Left lung (tissue), 10 donors: Measurements from ENCODE around the gene ADH6. TPM values are rescaled to one million over a fixed set of nuclear protein-coding genes. Genes with fewer than 3 reads are reported as not detected.
"Not testable (repeated sequence)": the region's sequence is repeated elsewhere in the genome, so short reads cannot be mapped to it uniquely, and the experiment has no call there.

Experiments
- ATAC-seq: fragments of 200-7000 bp; cut with Tn5 transposase; one replicate; pipeline ENCODE4 v1.9.1; 2020; ENCODE audit warnings: moderate library complexity
- DNase-seq, 4 donors: peaks; one replicate each; pipeline ENCODE4 v3.0.0-alpha.2; 2013 to 2020
- H3K27ac ChIP-seq, 2 donors: fragments of 200-600 bp; sonication (generic) in 1 of 2; one replicate each; pipeline versions ENCODE4 v1.5.0 to v1.8.0; 2020 to 2021
- H3K27me3 ChIP-seq, 2 donors: fragments of 200-600 bp; sonication (generic) in 1 of 2; one replicate each; pipeline versions ENCODE4 v1.5.0 to v1.8.0; 2020 to 2021
- H3K36me3 ChIP-seq, 2 donors: fragments of 200-600 bp; sonication (generic) in 1 of 2; one replicate each; pipeline versions ENCODE4 v1.5.0 to v1.8.0; 2020 to 2021
- H3K4me1 ChIP-seq, 2 donors: fragments of 200-600 bp; one replicate each; pipeline ENCODE4 v1.8.0; 2021
- H3K4me3 ChIP-seq, 2 donors: fragments of 200-600 bp; sonication (generic) in 1 of 2; one replicate each; pipeline versions ENCODE4 v1.5.0 to v1.8.0; 2020 to 2021; ENCODE audit warnings: mild to moderate bottlenecking in 1 of 2
- H3K9me3 ChIP-seq, 2 donors: fragments of 200-600 bp; sonication (generic) in 1 of 2; one replicate each; pipeline versions ENCODE4 v1.5.0 to v1.8.0; 2020 to 2021
- CTCF ChIP-seq, 2 donors: fragments of 200-600 bp; sonication (generic) in 1 of 2; IDR thresholded peaks; one replicate each; pipeline versions ENCODE4 v1.5.0 to v1.8.0; 2021; ENCODE audit warnings: antibody characterized with exemption in 2 of 2
- intact Hi-C, 2 donors: fragments of 100-400 bp; cut with DNase I; formaldehyde crosslinking; loops; one replicate each; pipeline versions ENCODE4 v1.11.2 to v1.14.2; 2022
- polyA plus RNA-seq, 6 donors: library from polyadenylated mRNA; unstranded; fragments of 120-200 nt; gene quantifications; one replicate each; pipeline ENCODE4 v1.2.1, GENCODE V29; 2013; ENCODE audit not compliant: insufficient read length in 6 of 6
- total RNA-seq, 2 donors: library from RNA; stranded (reverse); fragmentation: NEBNext Ultra II Directional; extraction: Animal tissue kit (Norgen Biotek cat#: 25700); gene quantifications; one replicate each; pipeline ENCODE4 v1.2.1, GENCODE V29; 2021
- donor health status: DM: no; HTN: yes; CAD: no.
- donor health status: DM: no; HTN: no; CAD: no.

ADH6 gene
- total and polyA plus RNA-seq, 8 donors: 11.8 to 23.6 (median 16.0) TPM; not detected in 2

GRCh38 chr4:99190336-99190735, 28.7 kb downstream of the ADH6 start:
- intact Hi-C loops: no loop called here
- H3K4me1 ChIP-seq: no peaks in the 10 kb centered on the region
- peaks cover 0 to 22% of the 10 kb centered on the region in 2 donors for H3K9me3 ChIP-seq
- TF ChIP-seq CTCF (IDR thresholded peaks at IDR 0.05): no peak
- DNase-seq: no peak
- H3K4me3 ChIP-seq: no peak overlapping the region
- peak overlapping the region in 1 of 2 donors; percentile 8 for H3K27ac ChIP-seq
- H3K27me3 ChIP-seq: no peaks in the 10 kb centered on the region
- ATAC-seq: peak; percentile 76
- H3K36me3 ChIP-seq: no peaks in the 10 kb centered on the region

GRCh38 chr4:99189900-99190299, 29.1 kb downstream of the ADH6 start:
- peak overlapping the region in 1 of 2 donors; percentile 8 for H3K27ac ChIP-seq
- H3K9me3 ChIP-seq: peaks cover 0 to 25% of the 10 kb centered on the region in 2 donors
- ATAC-seq: not testable (repeated sequence)

GRCh38 chr4:99186029-99186428, 33.0 kb downstream of the ADH6 start:
- H3K4me3 ChIP-seq: no peak overlapping the region
- no peaks in the 10 kb centered on the region for H3K36me3 ChIP-seq
- TF ChIP-seq CTCF (IDR thresholded peaks at IDR 0.05): no peak
- no peaks in the 10 kb centered on the region for H3K4me1 ChIP-seq
- intact Hi-C loops: no loop called here
- ATAC-seq: no peak
- no peaks in the 10 kb centered on the region for H3K27me3 ChIP-seq
- DNase-seq: no peak
- peaks cover 0 to 23% of the 10 kb centered on the region in 2 donors for H3K9me3 ChIP-seq
- no peak overlapping the region for H3K27ac ChIP-seq

More at GRCh38 chr4:99189900-99190299, 29.1 kb downstream of the ADH6 start:
- H3K4me3 ChIP-seq, H3K27me3 ChIP-seq, H3K4me1 ChIP-seq, H3K36me3 ChIP-seq, DNase-seq, intact Hi-C loops: not testable (repeated sequence)

- Histone ChIP-seq H3K9me3 (peaks cover 0 to 19% of the 10 kb centered on the region in 2 donors), H3K27ac (no peak overlapping the region), H3K4me1 (no peaks in the 10 kb centered on the region), H3K4me3 (no peak overlapping the region), H3K36me3 (no peaks in the 10 kb centered on the region), H3K27me3 (no peaks in the 10 kb centered on the region)
- DNase-seq (no peak), ATAC-seq (no peak)
- intact Hi-C loops: no loop called here
- TF ChIP-seq CTCF (IDR thresholded peaks at IDR 0.05): no peak
Observed at GRCh38 chr4:99185581-99185980, 33.5 kb downstream of the ADH6 start.

- no peak for TF ChIP-seq CTCF (IDR thresholded peaks at IDR 0.05)
- DNase-seq: peak in 1 of 4 donors; percentile 52
- H3K27me3 ChIP-seq: no peaks in the 10 kb centered on the region
- H3K4me1 ChIP-seq: no peaks in the 10 kb centered on the region
- no peaks in the 10 kb centered on the region for H3K36me3 ChIP-seq
- no peak overlapping the region for H3K4me3 ChIP-seq
- no peak overlapping the region for H3K27ac ChIP-seq
- peaks cover 0 to 28% of the 10 kb centered on the region in 2 donors for H3K9me3 ChIP-seq
- intact Hi-C loops: no loop called here
- no peak for ATAC-seq
Observed at GRCh38 chr4:99180382-99181070, 38.5 kb downstream of the ADH6 start.

- no peaks in the 10 kb centered on the region for H3K4me1 ChIP-seq
- no peak for DNase-seq
- H3K27me3 ChIP-seq: no peaks in the 10 kb centered on the region
- no peak for ATAC-seq
- H3K9me3 ChIP-seq: peaks cover 0 to 26% of the 10 kb centered on the region in 2 donors
- no peak overlapping the region for H3K4me3 ChIP-seq
- no peak overlapping the region for H3K27ac ChIP-seq
- H3K36me3 ChIP-seq: no peaks in the 10 kb centered on the region
- no peak for TF ChIP-seq CTCF (IDR thresholded peaks at IDR 0.05)
- intact Hi-C loops: no loop called here
Observed at GRCh38 chr4:99179626-99180025, 39.4 kb downstream of the ADH6 start.
